Placental pericyte (primary cell): Measurements from ENCODE around the gene LRP2. TPM values are rescaled to one million over a fixed set of nuclear protein-coding genes. Genes with fewer than 3 reads are reported as not detected.

ENCODE experiments used
- total RNA-seq: library from RNA; depleted of rRNA; stranded (reverse); fragments of >200 nt; gene quantifications from 2 replicates; pipeline ENCODE4 v1.2.3, GENCODE V29; 2012

Gene LRP2
- not detected in 2 replicates for total RNA-seq

DNA sequence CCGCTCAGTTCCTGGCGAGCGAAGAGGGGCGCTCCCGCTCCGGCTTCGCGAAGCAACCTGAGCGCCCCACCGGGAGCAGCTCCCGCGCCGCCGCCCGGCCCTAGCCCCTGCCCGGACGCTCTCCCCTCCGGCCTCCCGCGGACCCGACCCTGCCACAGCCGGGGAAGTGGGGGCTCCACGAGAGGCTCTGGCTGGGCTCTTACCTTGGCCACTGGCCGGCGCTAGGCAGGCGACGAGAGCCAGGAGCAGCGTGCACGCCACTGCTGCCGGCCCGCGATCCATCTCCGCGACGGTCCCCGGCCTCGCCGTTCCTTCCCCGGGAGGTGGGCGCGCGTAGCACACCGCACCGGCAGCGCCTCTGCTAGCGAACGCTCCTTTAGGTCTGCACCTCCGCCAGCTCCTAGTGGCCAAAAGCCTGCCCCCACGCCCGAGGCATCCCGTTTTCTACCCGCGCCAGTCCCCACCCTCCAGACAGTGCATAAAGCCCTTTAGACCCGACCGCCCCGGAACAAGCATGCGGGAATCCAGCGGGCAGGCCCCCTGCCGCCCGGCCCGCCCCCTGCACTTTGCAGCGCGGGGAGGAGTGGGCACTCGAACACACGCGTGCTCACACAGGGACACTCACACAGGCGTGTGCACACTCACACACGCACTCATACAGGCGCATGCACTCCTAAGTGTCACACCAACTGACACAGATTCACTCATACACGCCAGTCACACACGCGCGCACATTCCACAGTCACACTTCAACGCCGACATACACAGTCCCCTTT is at the start of gene LRP2:
Gene LRP2, minus strand, starts transcription at position 417 of the 776 bp plus-strand sequence. Its CDS starts 135 bp downstream, at position 282.

Other genes with a start within 250 kb of the LRP2 start
- 4.8 and 9.3 TPM in 2 replicates for gene BBS5, start 117.0 kb upstream of the LRP2 start, total RNA-seq
- gene KLHL41, start 147.2 kb upstream of the LRP2 start, total RNA-seq = 0.14 and 0.22 TPM in 2 replicates
- gene FASTKD1, start 211.3 kb upstream of the LRP2 start, total RNA-seq = 6.3 and 22.8 TPM in 2 replicates
- gene PPIG, start 221.8 kb upstream of the LRP2 start, total RNA-seq = 15.3 and 23.3 TPM in 2 replicates